GM19238 (cell line): ENCODE data around the gene DNMBP.
"Not testable (repeated sequence)": the region's sequence is repeated elsewhere in the genome, so short reads cannot be mapped to it uniquely, and the experiment has no call there.

Experiments
- DNase-seq: peaks from one replicate; pipeline ENCODE4 v3.0.0; 2011; ENCODE audit warnings: low spot score; ENCODE audit not compliant: insufficient read length

Gene DNMBP

DNA sequence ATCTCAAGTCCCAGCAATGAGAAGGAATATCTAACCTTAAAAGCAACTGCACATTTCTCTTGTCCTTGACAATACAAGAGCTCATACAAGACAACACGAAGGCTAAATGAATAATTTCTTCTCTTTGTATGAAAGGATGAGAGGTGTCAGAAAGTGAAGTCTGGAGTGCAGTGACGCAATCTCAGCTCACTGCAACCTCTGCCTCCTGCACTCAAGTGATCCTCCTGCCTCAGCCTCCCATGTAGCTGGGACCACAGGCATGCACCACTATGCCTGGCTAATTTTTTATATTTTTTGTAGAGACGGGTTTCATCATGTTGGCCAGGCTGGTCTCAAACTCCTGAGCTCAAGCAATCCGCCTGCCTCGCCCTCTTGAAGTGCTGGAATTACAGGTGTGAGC is 24.1 kb downstream of the DNMBP start:
- not testable (repeated sequence) for DNase-seq

DNA sequence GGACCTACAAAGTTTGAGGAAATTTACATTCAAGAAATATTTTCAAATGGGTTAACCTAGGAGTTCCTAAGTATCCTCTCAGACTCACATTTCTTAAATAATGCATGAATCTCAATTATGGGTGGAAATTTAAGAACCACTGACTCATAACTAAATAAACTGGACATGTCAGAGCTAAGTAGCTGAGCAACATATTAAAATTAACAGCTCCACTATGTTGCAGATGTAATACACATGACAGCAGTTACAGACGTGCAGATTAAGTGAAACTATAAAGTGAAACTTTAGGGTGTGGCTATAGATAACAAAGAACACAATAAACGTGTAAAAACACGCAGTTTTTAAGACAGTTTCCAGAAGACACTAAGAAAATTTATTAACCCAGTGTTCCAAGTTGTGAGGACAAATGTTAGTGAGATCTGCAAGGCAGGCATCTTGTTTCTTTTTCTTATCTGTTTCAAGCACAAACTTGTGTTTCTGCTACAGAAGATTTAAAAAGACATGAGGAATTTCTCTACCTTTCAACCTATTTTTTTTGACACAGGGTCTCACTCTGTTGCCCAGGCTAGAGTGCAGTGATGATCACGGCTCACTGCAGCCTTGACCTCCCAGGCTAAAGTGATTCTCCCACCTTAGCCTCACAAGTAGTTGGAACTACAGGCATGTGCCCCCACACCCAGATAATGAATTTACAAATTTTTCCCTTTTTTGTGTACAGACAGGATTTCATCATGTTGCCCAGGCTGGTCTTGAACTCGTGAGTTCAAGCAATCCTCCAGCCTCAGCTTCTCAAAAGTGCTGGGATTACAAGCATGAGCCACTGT is 25.3 kb downstream of the DNMBP start:
- no peak for DNase-seq

DNA sequence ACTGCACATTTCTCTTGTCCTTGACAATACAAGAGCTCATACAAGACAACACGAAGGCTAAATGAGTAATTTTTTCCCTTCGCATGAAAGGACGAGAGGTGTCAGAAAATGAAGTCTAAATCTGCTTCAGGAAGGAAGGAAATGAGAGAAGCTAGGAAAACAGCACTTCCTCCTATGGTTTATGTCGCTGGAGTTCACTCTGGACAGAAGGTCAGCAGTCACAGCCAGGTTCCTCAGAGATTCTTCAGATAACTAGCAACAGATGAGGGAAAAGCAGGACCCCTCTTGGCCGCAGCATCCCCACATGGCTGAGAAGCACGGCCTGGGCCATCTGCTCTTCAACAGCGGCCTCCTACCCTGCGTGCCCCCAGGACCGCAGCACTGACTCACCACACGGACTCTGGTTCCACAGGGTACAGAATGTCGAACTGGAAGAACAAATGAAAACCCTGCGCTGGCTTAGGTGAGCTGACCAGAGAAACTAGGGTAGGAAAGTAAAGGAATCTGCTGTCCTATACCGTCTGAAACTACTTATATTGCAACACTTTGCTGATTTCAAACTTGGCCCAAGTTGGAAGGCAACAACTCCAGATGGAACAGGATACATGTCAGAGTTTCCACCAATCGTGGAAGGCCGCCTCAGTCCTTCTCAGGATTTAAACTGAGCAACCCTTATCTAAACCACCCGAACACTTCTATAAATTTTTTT is 26.3 kb downstream of the DNMBP start:
- no peak for DNase-seq

DNA sequence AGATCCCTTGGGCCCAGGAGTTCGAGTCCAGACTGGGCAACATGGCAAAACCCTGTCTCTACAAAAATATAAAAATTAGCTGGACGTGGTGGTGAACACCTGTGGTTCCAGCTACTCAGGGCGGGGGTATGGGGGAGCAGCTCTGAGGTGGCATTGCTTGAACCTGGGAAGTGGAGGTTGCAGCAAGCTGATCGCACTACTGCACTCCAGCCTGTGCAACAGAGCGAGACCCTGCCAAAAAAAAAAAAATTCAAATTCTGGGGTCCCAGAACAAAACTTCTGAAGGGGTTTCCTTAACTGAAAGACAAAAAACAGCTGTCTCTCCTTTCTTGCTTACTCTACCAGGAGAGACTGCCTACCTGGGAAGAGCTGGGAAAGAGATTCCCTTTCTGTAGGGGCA is 27.0 kb downstream of the DNMBP start:
- no peak for DNase-seq

DNA sequence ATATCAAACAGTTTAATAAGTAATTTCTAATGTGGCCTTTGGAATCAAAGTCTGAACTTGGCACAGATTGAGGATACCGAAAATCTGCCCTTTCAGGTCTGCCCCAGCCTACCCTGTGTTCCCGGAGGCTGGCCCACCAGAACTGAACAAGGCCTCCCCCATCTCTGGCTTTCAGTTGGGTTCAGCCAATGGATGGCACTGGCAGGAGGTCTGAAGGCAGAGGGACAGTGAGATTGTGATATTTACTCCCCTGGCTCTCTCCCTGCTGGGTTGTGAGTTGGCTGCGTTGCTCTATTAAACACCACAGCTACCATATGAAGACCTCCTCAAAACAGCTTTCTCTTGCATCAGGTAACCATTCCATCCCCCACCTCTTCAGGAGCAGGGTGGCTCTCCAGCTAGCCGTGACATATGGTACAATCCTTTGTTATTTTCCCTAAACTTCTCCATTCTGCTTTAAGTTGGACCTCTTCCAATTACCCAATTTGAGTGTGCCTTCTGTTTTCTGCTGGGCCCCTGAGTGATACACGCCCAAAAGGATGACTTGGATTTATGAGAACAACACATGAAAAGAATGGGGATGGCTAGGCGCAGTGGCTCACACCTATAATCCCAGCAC is 28.1 kb downstream of the DNMBP start:
- DNase-seq, result no peak

DNA sequence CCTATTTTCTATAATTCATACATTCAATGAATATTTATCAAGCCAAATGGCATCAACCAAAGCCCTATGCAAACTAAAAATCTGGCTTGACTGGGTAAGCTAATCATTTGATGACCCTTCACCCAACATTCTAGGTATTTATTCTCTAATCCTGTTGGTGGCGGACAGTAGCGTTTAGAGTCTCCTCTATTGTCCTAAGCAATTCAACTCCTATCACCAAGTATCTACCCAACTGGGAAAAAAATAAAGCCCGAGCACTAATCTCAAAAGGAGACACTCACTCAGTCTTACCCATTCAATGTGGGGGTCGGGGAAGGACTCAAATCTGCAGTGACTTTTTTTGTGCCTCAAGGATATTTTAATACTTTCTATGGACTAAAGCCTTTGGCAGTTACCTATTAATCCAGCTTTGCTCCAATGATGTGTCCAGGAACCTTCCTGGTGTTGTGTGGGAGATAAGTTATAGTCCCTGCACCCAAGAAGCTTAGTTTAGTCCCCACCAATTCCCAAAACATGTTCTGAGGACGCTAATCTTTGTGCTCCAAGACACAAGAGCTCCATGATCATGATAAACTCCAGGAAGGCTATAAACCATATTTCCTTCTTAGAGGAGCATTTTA is 30.6 kb downstream of the DNMBP start:
- DNase-seq, result no peak

DNA sequence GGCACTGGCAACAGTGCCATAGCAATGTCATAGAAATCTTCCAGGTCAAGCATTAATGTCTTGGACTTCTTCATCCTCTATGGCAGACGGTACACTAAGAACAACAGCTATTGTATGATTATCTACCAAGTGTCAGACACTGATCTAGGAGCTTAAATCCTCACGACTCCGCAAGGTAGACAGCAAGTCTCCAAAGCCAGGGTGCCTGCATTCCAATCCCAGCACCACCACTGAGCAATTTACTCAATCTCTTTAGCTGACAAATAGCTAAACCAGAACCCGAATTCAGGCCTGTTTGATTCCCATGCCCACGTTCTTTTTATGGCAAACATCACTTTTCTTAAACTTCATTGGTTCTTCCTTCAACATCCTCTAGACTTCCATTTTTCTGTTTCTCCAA is 31.8 kb downstream of the DNMBP start:
- DNase-seq, result no peak

DNA sequence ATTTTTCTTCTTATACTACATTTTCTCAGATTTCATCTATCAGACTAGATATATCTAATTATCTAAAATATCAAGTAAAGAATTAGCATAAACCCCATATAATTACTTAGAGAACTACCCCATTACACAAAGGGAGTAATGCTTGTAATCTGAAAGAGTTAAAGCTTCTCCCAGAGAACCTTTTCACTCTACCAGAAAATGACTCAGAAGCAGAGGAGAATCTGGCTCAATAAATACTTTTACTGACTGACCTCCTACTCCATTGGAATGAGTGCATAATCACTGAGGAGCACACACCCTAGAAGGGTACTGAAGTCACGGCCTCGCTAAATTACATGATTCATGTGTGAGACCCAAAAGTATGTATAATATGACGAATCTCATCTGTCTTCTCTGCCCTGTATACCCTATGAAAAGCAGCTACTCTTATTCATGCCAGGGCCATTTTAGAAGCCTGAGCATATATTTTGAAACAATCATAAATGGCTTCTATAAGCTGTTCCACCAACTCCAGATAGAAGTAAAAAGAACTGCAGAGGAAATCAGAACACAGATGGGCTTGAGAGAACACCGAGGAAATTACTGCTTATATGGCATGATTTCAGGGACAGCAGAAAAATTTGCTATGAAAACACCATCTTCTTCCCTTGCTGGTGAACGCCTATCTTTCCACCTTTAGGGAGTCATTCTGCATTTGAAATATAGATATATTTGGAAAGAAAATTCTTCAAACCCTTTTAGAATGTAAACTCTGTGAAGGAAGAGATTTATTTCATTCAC is 32.7 kb downstream of the DNMBP start:
- no peak for DNase-seq

DNA sequence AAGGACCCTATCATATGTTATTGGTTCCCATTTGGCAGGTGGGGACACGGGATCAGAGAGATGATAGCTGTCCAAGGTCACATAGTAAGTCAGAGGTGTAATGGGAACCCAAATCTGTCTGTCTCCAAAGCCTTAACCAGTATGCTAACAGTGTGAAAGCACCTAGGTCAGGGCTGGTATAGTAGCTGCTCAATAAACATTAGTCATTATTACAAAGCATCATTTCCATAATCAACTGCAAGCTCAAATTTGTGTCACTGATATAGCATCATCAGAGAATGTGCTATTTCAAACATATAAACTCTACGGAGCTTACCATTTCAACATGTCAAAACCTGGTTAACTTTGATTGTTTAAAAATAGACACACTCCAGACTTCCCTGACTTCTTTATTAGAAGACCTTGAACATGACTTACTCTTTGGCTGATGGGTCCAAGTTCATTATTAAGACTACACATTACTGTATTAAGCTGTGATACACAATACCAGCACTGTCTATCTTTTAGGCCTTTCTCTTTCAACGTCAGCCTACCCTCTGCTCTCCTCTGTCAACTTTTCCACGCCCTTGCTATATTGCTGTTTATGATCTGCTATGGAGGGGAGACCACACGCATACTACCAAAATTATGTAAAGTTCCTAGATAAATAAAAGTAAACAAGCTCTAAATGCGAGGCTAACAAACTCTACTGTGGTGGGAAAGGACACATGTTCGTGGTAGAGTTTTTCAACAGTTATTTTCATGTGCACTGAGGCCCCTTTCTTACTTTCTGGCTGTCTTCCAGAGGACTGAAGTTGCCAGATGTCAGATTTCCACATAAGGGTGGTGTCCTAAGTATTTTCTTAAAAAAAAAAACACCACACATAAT is 33.6 kb downstream of the DNMBP start:
- DNase-seq, result no peak

DNA sequence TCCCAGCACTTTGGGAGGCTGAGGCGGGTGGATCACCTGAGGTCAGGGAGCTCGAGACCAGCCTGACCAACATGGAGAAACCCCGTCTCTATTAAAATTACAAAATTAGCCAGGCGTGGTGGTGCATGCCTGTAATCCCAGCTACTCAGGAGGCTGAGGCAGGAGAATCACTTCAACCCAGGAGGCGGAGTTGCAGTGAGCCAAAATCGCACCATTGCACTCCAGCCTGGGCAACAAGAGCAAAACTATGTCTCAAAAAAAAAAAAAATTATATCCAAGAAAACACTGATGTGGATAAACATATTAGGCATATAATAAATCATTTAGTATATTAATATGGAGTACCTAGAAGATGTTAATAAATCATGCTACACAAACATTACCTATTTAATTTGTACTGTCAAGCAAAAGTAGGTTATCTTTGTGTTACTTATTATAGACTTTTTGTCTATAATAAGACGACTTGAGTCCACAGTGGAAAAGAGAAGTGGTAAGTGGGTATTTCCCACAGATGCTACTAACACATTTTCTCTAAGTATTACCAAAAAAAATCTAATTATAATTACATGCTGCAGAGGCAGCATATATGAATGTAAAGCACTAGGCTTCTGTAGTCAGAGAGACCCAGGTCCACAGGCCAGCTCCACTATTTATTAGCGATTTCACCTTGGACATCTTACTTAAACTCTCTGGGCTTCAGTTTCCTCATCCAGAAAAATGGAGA is 34.5 kb downstream of the DNMBP start:
- DNase-seq, result no peak

DNA sequence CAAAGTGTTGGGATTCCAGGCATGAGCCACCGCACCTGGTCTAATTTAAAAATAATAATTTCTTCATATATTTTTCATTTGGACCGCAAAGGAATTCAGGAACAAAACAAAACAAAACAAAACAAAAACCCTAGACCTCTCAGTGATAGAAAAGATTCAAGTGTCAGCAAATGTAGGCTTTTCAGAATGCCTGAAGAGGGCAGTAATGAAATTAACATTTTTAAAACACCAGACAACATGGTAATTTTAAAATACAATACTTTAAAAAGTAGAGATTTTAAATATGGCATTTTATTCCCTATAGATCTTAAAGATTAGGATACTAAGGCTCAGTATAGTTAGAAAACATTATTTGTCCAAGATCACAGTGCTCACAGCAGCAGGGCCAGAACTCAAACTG is 36.6 kb downstream of the DNMBP start:
- no peak for DNase-seq

DNA sequence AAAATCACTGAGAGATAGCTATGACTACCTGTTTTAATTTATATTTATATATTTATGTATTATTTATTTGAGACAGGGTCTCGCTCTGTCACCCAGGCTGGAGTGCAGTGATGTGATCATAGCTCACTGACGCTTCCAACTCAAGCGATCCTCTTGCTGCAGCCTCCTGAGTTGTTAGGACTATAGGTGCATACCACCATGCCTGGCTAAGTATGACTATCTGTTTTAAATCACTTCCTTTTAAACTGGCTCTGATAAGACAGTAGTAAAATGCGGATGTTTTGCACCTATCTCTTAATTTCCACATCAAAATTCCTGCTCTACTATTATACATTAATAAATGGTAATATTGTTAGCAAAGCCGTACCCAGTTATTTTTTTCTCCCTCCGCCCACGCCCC is 41.8 kb downstream of the DNMBP start:
- DNase-seq, result no peak

DNA sequence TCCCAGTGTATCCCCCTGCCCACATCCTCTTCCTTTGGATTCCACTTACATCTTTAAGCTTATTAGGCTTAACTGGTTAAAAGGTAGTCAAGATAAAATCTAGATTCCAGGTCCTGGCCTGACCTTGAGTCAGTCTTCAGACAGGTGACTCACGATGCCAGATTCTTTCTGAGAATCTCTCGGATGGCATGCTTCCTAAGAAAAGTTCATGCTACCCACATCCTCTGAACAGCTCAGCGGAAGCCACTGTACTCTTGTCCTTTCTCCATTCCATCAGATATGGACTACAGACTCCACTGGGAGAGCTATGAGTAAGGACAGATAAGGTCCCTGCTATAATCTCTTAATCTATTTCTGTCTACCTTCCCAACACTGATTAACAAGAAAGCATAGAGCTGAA is 43.4 kb downstream of the DNMBP start:
- no peak for DNase-seq

DNA sequence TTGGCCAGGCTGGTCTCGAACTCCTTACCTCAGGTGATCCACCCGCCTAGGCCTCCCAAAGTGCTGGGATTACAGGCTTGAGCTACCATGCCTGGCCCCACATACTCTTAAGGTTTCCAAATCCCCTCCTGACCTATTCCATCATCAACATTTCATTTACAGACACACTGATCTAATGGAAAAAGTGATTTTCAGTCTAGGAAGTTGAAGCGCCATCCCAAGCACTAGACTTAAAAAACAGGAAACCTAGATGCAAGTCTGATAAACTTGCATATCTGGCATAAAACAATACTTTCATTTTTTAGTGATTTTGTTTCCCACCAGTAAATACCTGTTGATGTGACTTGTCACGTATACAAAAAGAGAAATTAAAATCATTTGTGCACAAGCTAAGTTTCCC is 44.0 kb downstream of the DNMBP start:
- DNase-seq, result no peak

DNA sequence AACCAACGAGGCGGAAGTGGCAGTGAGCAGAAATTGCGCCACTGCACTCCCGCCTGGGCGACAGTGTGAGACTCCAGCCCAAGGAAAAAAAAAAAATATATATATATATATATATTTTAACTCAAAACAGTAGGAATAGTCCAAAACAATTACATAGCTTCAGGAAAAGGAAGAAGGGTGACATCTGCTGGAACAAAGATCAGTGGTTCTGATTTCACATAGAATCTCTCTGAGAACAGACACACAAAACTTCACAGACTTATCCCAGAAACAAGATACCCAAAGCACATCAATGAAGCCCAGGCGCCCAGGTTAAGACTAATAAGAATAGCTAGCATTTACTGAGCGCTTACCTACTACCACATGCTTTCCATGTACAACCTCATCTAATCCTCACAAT is 45.0 kb downstream of the DNMBP start:
- no peak for DNase-seq

DNA sequence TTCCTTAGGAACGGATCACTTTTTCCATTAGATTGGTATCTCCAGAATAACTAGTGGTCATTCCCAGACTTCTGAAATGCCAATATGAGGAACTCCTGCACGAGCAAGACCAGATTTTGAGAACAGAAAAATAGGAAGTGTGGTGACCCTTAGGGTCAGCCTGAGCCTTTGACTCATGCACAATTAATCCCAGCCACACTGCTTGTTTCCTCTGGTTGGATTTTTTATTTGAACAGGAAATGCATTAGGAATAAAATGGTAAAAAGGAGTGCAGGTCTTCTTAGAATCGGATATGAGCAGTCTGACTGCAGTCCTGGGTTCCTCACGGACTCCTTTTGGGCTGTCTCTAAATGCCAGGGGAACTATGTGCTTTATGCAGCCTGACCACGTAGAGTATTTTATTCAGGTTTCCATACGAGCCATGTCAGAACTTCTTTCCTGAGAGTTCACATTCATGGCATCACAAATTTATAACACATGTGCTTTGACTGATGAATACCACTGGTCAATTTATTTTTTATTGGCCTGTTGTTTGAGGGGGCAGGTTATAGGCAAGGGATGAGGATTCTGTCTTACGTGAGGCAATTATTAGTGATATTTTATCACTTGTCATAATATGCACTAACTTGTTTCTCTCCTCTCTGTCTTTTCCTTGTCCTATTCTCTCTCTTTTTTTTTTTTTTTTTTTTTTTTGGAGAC is 46.1 kb downstream of the DNMBP start:
- DNase-seq, result not testable (repeated sequence)

DNA sequence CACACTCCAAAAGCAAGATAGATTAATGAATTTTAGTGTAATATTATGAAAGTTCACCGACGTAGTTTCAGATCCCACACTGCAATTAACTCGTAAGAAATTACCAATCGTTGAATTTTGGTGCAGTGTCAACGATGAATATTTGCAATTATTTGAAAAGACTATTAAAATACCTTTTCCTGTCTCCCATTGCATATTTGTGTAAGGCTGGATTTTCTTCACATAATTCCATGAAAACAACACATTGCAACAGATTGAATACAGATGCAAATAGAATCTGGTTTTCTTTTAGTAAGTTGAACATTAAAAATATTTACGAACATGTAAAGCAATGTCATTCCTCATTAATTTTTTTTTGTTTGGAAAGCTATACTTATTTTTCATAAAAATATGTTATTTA is 50.9 kb downstream of the DNMBP start:
- DNase-seq, result no peak

DNA sequence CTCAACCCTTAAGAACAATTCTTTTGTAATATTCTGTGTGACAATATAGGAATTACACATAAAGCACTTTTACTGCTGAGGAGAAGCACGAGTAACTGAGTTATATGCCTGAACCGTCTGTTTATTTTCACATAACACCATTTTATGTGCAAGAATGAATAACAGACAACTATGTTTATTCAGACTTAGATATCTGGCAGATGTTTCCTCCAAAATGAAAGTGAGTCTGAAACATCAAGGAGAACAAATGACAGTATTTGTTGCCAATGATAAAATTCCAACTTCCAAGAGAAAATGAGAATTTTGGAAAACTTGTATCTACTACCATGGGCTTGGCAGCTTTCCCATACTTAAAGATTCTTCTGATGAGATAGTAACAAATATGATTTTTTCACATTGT is 51.4 kb downstream of the DNMBP start:
- DNase-seq, result no peak

DNA sequence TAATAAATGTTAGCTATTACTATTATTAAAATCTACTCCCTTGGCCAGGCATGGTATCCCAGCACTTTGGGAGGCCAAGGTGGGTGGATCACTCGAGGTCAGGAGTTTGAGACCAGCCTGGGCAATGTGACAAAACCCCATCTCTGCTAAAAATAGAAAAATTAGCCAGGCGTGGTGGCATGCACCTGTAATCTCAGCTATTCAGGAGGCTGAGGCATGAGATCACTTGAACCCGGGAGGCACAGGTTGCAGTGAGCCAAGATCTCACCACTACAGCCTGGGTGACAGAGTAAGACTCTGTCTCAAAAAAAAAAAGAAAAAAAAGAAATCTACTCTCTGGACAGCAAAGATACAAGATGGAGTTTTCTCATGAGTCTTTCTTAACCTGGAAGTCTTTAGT is 56.2 kb downstream of the DNMBP start:
- DNase-seq, result not testable (repeated sequence)
